Tibial nerve (tissue), 4 donors: ENCODE measurements around the gene RARB.

Experiments used
- EP300 ChIP-seq, 2 donors: sonication (generic); formaldehyde crosslinking; IDR thresholded peaks; one replicate each; pipeline ENCODE4 v1.6.1; 2017; ENCODE audit warnings: antibody characterized with exemption in 2 of 2, mild to moderate bottlenecking in 1 of 2
- POLR2A ChIP-seq, 2 donors: fragments of 450-650 bp; IDR thresholded peaks; one replicate each; pipeline ENCODE4 v1.6.1; 2017; ENCODE audit warnings: antibody characterized with exemption in 2 of 2, mild to moderate bottlenecking in 2 of 2, moderate library complexity in 2 of 2
- TF ChIP-seq, protein P1 (sequence below), 5 experiments: fragments of 200-600 bp in 3 of 5; fragments of 450-650 bp in 2 of 5; sonication (generic) in 3 of 5; IDR thresholded peaks; one replicate each; pipeline ENCODE4 v1.5.1; 2016 to 2019; ENCODE audit warnings: antibody characterized with exemption in 5 of 5, mild to moderate bottlenecking in 3 of 5, moderate library complexity in 2 of 5

DNA sequence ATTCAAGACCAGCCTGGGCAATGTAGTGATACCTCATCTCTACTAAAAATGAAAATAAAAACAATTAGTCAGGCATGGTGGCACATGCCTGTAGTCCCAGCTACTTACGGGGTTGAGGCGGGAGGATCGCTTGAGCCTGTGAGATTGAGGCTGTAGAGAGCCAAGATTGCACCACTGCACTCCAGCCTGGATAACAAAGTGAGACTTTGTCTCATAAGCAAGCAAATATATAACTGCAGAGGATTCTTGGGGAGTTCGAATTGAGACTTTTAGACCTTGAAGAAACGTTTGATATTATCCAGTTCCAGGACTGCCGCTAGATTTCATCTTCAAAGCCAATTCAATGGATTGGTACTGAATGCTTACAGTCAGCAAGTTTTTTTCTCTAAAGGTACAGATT is 11.9 kb upstream of the RARB start:
- TF ChIP-seq, protein P1, sequence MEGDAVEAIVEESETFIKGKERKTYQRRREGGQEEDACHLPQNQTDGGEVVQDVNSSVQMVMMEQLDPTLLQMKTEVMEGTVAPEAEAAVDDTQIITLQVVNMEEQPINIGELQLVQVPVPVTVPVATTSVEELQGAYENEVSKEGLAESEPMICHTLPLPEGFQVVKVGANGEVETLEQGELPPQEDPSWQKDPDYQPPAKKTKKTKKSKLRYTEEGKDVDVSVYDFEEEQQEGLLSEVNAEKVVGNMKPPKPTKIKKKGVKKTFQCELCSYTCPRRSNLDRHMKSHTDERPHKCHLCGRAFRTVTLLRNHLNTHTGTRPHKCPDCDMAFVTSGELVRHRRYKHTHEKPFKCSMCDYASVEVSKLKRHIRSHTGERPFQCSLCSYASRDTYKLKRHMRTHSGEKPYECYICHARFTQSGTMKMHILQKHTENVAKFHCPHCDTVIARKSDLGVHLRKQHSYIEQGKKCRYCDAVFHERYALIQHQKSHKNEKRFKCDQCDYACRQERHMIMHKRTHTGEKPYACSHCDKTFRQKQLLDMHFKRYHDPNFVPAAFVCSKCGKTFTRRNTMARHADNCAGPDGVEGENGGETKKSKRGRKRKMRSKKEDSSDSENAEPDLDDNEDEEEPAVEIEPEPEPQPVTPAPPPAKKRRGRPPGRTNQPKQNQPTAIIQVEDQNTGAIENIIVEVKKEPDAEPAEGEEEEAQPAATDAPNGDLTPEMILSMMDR (IDR thresholded peaks at IDR 0.05) = no peak
- TF ChIP-seq EP300 (IDR thresholded peaks at IDR 0.05) (no peak), POLR2A (IDR thresholded peaks at IDR 0.05) (no peak)
